Trophoblast cell (in vitro differentiated cells and primary cell): Measurements from ENCODE around the gene TGFBR1.

Experiments used
- DNase-seq, 2 donors: peaks; one replicate each; pipeline ENCODE4 v3.0.0-alpha.2; 2016
- H2AFZ ChIP-seq: 2 replicates; pipeline ENCODE4 v1.6.1; 2013; ENCODE audit warnings: low read length, moderate library complexity, mild to moderate bottlenecking; ENCODE audit not compliant: insufficient read depth, poor library complexity
- H2AK5ac ChIP-seq: 2 replicates; pipeline ENCODE4 v1.6.1; 2013; ENCODE audit warnings: mild to moderate bottlenecking, low read length
- H2BK120ac ChIP-seq: 2 replicates; pipeline ENCODE4 v1.6.1; 2013; ENCODE audit warnings: low read length, mild to moderate bottlenecking, moderate library complexity; ENCODE audit not compliant: insufficient read depth, poor library complexity
- H2BK12ac ChIP-seq: 2 replicates; pipeline ENCODE4 v1.6.1; 2013; ENCODE audit warnings: mild to moderate bottlenecking, low read length, moderate library complexity
- H2BK5ac ChIP-seq: 2 replicates; pipeline ENCODE4 v1.6.1; 2013; ENCODE audit warnings: low read length, low read depth, moderate library complexity, mild to moderate bottlenecking; ENCODE audit not compliant: poor library complexity
- H3K14ac ChIP-seq: 2 replicates; pipeline ENCODE4 v1.6.1; 2013; ENCODE audit warnings: mild to moderate bottlenecking, low read length
- H3K18ac ChIP-seq: 2 replicates; pipeline ENCODE4 v1.6.1; 2013; ENCODE audit warnings: mild to moderate bottlenecking, low read length
- H3K23ac ChIP-seq: 2 replicates; pipeline ENCODE4 v1.6.1; 2013; ENCODE audit warnings: low read length
- H3K27ac ChIP-seq: 2 replicates; pipeline ENCODE4 v1.5.1; 2013; ENCODE audit warnings: low read depth, mild to moderate bottlenecking, inconsistent platforms, low read length, moderate library complexity
- H3K27me3 ChIP-seq: 2 replicates; pipeline ENCODE4 v1.6.1; 2013; ENCODE audit warnings: inconsistent platforms, mild to moderate bottlenecking, low read length, moderate library complexity; ENCODE audit not compliant: insufficient read depth
- H3K36me3 ChIP-seq, 2 experiments: 1 replicate in 1 of 2; 2 replicates in 1 of 2; pipeline ENCODE4 v1.6.1; 2013; ENCODE audit warnings: low read length in 2 of 2, mild to moderate bottlenecking in 2 of 2, moderate library complexity in 1 of 2; ENCODE audit not compliant: insufficient read depth in 2 of 2, control insufficient read depth in 1 of 2
- H3K4ac ChIP-seq: 2 replicates; pipeline ENCODE4 v1.6.1; 2013; ENCODE audit warnings: low read depth, mild to moderate bottlenecking, low read length, moderate library complexity
- H3K4me1 ChIP-seq, 2 experiments: 1 replicate in 1 of 2; 2 replicates in 1 of 2; pipeline ENCODE4 v1.6.1; 2013; ENCODE audit warnings: low read length in 2 of 2, mild to moderate bottlenecking in 2 of 2, moderate library complexity in 1 of 2; ENCODE audit not compliant: insufficient read depth in 2 of 2, control insufficient read depth in 1 of 2
- H3K4me2 ChIP-seq: 2 replicates; pipeline ENCODE4 v1.6.1; 2013; ENCODE audit warnings: inconsistent platforms, mild to moderate bottlenecking, low read length, moderate library complexity
- H3K4me3 ChIP-seq: 2 replicates; pipeline ENCODE4 v1.5.1; 2013; ENCODE audit warnings: mild to moderate bottlenecking, low read depth, low read length, inconsistent platforms
- H3K79me1 ChIP-seq: one replicate; pipeline ENCODE4 v1.6.1; 2013; ENCODE audit warnings: low read length
- H3K79me2 ChIP-seq: 2 replicates; pipeline ENCODE4 v1.6.1; 2013; ENCODE audit warnings: low read length, mild to moderate bottlenecking; ENCODE audit not compliant: control insufficient read depth, insufficient read depth, poor library complexity
- H3K9ac ChIP-seq: 2 replicates; pipeline ENCODE4 v1.6.1; 2013; ENCODE audit warnings: mild to moderate bottlenecking, low read length
- H3K9me3 ChIP-seq: 2 replicates; pipeline ENCODE4 v1.6.1; 2013; ENCODE audit warnings: low read depth, mild to moderate bottlenecking, control low read depth, inconsistent platforms, low read length; ENCODE audit not compliant: insufficient read depth
- H4K12ac ChIP-seq: 2 replicates; pipeline ENCODE4 v1.6.1; 2013; ENCODE audit warnings: low read depth, mild to moderate bottlenecking, low read length, moderate library complexity
- H4K8ac ChIP-seq: 2 replicates; pipeline ENCODE4 v1.6.1; 2013; ENCODE audit warnings: low read depth, mild to moderate bottlenecking, low read length, moderate library complexity
- H4K91ac ChIP-seq: one replicate; pipeline ENCODE4 v1.6.1; 2013; ENCODE audit warnings: low read depth, mild to moderate bottlenecking, low read length, moderate library complexity
- WGBS: extraction: QIAGEN DNeasy Blood & Tissue Kit; methylation state at CpG from one replicate; pipeline ENCODE4 v1.1.7; 2013; ENCODE audit warnings: missing lambda C conversion rate; ENCODE audit not compliant: insufficient read length, insufficient coverage; ENCODE audit errors: extremely low coverage; 5-methylcytosine and 5-hydroxymethylcytosine counted together

Gene TGFBR1

GRCh38 chr9:99073985-99074901, 30.7 kb upstream of the TGFBR1 start:
- Histone ChIP-seq H3K9me3 (no peaks in the 10 kb centered on the region), H3K18ac (no peak overlapping the region), H2BK120ac (no peak overlapping the region), H3K79me2 (no peaks in the 10 kb centered on the region), H3K4me3 (no peak overlapping the region), H4K8ac (no peak overlapping the region), H3K9ac (no peak overlapping the region), H3K23ac (no peak overlapping the region), H3K4me2 (no peak overlapping the region), H3K27ac (no peak overlapping the region), H3K79me1 (no peaks in the 10 kb centered on the region), H3K14ac (no peak overlapping the region), H4K91ac (no peak overlapping the region), H2AFZ (no peak overlapping the region), H4K12ac (no peak overlapping the region), H3K4ac (no peak overlapping the region), H3K27me3 (no peaks in the 10 kb centered on the region), H2BK12ac (no peak overlapping the region), H2AK5ac (no peak overlapping the region), H3K36me3 (no peaks in the 10 kb centered on the region), H2BK5ac (no peak overlapping the region), H3K4me1 (no peaks in the 10 kb centered on the region)
- no peak for DNase-seq
- WGBS: no CpG with 5 or more reads among the region's 8 CpGs

- Histone ChIP-seq H3K27ac (no peak overlapping the region), H2BK12ac (no peak overlapping the region), H4K8ac (no peak overlapping the region), H3K23ac (no peak overlapping the region), H3K36me3 (no peaks in the 10 kb centered on the region), H3K18ac (no peak overlapping the region), H2AFZ (no peak overlapping the region), H3K4me3 (no peak overlapping the region), H3K79me1 (no peaks in the 10 kb centered on the region), H3K14ac (no peak overlapping the region), H3K27me3 (no peaks in the 10 kb centered on the region), H3K4ac (no peak overlapping the region), H3K9me3 (no peaks in the 10 kb centered on the region), H2AK5ac (no peak overlapping the region), H3K9ac (no peak overlapping the region), H3K79me2 (no peaks in the 10 kb centered on the region), H3K4me1 (no peaks in the 10 kb centered on the region), H4K12ac (no peak overlapping the region), H3K4me2 (no peak overlapping the region), H2BK5ac (no peak overlapping the region), H4K91ac (no peak overlapping the region), H2BK120ac (no peak overlapping the region)
- WGBS: no CpG with 5 or more reads among the region's 3 CpGs
- no peak for DNase-seq
Measured at GRCh38 chr9:99074902-99075245, 30.0 kb upstream of the TGFBR1 start.

- Histone ChIP-seq H2BK120ac (no peak overlapping the region), H3K9me3 (no peaks in the 10 kb centered on the region), H3K4me3 (no peak overlapping the region), H3K9ac (no peak overlapping the region), H3K18ac (no peak overlapping the region), H3K4me1 (no peaks in the 10 kb centered on the region), H2BK5ac (no peak overlapping the region), H3K4ac (no peak overlapping the region), H3K14ac (no peak overlapping the region), H3K79me2 (no peaks in the 10 kb centered on the region), H3K23ac (no peak overlapping the region), H3K27ac (no peak overlapping the region), H3K36me3 (no peaks in the 10 kb centered on the region), H3K27me3 (no peaks in the 10 kb centered on the region), H2AK5ac (no peak overlapping the region), H4K12ac (no peak overlapping the region), H3K79me1 (no peaks in the 10 kb centered on the region), H3K4me2 (no peak overlapping the region), H4K8ac (no peak overlapping the region), H4K91ac (no peak overlapping the region), H2BK12ac (no peak overlapping the region), H2AFZ (no peak overlapping the region)
- DNase-seq: no peak
- no CpG with 5 or more reads among the region's 6 CpGs for WGBS
Measured at GRCh38 chr9:99075246-99075912, 29.5 kb upstream of the TGFBR1 start.

- no peak overlapping the region for H3K4ac ChIP-seq
Measured at GRCh38 chr9:99076030-99076429, 28.9 kb upstream of the TGFBR1 start.

More at GRCh38 chr9:99076030-99076429, 28.9 kb upstream of the TGFBR1 start:
- H3K14ac ChIP-seq: no peak overlapping the region
- H2BK120ac ChIP-seq: no peak overlapping the region
- no peak overlapping the region for H4K8ac ChIP-seq
- H3K4me3 ChIP-seq: no peak overlapping the region
- H3K23ac ChIP-seq: no peak overlapping the region
- no peak overlapping the region for H2BK12ac ChIP-seq
- H3K27ac ChIP-seq: no peak overlapping the region
- H3K4me1 ChIP-seq: no peaks in the 10 kb centered on the region
- no peak overlapping the region for H3K18ac ChIP-seq
- H3K27me3 ChIP-seq: no peaks in the 10 kb centered on the region
- H2AK5ac ChIP-seq: no peak overlapping the region
- no peaks in the 10 kb centered on the region for H3K36me3 ChIP-seq
- no peak for DNase-seq
- H2AFZ ChIP-seq: no peak overlapping the region
- no peaks in the 10 kb centered on the region for H3K9me3 ChIP-seq
- no peaks in the 10 kb centered on the region for H3K79me2 ChIP-seq
- no peaks in the 10 kb centered on the region for H3K79me1 ChIP-seq
- WGBS: no CpG with 5 or more reads among the region's 4 CpGs
- H3K4me2 ChIP-seq: no peak overlapping the region
- no peak overlapping the region for H2BK5ac ChIP-seq
- no peak overlapping the region for H4K12ac ChIP-seq
- no peak overlapping the region for H3K9ac ChIP-seq
- H4K91ac ChIP-seq: no peak overlapping the region
